ENCODE data around the gene PRAC1.

The PRAC1 gene

DNA sequence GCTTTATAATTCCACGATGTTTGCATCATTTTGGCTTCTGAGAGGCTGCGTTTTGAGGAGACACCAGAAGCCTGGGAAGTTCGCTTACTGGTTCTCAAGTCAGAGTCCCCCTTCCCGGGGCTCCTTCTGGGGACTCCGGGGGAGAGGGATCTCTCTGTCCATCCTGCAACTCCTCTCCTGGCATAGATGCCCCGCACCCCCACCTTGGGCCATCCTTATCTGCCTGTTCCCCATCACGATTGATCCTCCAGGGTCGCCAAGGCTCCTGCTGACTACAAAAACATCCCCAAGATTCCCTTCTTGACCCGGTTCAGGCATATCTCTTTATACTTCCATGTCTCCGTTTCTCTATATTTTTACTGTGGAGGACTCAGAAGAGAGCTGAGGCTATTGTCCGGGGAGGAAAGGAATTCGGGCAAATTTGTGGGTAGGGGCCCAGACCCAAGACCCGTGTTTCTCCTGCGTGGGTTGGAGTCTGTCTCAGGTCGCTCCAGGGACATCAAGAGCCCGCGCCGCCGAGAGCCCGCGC lies 24.7 kb upstream of the PRAC1 start:
- no peak for DNase-seq

DNA sequence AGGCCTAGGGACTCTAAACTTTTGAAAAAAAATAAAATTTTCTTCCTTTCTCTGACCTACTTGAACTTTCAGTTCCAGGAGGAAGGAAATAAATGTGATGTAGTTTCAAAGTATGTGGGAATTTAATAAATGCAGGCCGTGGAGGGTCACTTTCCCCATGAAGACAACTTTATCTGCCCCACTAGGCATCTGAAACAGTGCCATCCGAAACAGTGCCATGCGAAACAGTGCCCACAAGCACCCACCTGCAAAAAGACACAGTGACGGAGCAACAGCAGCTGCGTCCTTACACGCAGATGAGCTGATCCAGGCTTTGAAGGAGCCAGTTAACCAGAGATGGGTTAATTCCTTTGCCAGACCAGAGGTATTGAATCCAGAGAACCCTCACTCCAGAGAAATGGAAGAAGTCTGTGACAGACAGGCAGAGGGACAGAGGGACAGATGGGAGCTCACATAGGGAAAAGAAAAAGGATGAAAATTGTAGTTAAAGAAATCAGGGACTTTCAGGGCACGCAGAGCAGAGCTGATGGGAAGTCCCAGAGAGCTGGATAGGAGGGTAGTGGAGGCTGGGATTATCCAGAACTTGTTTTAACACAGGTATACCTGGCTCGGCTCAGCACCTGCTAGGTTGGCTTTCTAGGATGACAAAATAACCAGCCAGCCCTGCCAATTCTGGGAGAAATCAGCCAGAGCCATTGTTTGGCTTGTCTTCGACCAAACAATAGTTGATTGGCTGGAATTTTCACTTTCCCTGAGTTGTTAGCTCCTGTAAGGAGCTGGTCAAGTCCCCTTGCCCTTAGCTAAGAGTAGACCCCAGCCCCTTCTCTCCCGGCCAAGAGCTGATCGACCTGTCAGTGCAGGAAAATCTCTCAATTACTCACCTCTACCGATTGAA lies 23.3 kb upstream of the PRAC1 start:
- DNase-seq: no peak

DNA sequence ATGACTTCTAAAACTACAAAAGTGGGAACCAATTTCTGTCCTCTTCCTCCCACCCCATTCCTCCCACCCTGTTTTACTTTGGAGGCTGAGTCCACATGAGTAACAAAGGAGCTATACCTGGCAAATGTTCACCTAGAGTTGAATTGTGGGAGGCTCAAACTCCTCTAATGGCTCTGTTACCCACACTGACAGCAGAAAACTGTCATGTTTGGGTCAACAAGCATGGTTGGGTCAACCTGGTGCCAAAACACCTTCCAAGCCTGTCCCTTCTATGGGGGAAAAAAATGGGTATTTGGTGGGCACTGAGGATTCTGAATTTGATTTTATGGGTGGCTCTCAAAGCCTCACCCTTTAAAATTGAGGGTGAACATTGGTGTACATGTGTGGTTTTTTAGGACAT lies 18.2 kb upstream of the PRAC1 start:
- DNase-seq: no peak

DNA sequence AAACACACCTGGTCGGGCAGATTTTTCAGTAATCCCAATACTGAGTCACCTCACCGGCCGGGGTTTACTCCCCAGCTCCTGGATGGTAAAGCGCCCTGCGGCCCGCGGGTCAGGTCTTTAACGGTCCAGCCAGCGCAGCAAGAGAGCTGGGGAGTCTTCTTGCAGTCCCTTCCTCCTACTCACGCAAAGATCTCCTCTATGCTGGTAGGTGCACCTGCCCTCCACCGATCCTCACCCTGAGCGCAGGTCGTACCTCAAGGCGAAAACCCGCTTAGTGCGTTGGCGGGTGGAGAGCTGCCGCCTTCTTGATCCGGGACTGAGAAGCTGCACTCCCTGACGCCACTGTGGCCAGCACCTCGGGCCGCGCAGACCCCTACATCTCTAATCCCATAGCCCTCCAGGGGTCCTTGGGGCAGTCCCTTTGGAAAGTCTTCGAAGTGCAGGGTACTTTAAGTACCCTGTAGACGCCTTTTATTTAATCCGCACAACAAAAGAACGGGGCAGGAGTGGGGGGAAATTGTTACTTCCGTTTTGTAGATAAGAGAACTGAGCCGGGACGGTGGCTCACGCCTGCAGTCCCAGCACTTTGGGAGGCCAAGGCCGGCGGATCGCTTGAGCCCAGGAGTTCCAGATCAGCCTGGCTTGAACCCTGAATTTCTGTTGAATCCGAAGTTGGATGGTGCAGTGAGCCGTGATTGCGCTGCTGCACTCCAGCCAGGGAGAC lies 16.6 kb upstream of the PRAC1 start:
- no peak for DNase-seq

DNA sequence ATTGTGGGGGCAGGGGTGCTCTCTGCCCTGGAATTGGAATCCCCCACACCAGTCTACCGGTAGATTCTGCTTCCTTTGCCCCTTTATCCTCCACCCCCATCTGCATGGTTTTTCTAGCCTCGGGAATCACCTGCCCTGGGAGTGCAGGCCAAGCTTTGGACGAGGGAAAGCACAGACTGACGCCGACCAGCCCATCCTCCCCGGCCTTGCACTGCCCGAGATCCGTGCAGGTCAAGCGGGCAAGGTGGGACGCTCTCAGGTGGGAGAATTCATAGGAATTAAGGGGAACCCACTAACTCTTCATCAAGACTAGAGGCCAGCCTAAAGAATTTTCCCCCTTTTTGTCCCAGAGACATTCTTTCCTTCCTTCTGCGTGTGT lies 16.1 kb upstream of the PRAC1 start:
- DNase-seq: no peak

DNA sequence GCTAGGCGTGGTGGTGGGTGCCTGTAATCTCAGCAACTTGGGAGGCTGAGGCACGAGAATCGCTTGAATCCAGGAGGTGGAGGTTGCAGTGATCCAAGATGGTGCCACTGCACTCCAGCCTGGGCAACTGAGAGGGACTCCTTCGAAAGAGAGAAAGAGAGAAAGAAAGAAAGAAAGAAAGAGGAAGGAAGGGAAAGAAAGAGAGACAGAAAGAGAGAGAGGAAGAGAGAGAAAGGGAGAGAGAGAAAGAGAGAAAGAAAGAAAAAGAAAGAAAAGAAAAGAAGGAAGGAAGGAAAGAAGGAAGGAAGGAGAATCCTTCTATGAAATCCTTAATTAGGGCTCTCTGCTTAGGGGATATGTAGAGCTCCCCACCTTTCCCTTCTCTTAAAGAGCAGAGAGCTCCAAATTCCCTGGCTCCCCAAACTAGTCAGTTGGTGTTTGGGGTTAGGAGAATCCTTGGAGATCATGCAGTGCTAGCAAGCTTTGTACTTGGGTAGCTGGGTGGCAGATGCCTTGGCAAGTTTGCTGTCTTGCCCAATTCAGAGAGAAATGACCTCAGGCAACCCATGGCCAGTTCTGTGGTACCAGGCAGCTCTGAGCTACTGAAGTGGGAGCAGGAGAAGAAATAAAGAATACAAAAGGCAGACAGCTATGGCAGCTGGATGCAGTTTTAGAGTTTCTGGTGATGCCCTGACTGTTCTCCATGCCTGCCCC lies 15.2 kb upstream of the PRAC1 start:
- no peak for DNase-seq

DNA sequence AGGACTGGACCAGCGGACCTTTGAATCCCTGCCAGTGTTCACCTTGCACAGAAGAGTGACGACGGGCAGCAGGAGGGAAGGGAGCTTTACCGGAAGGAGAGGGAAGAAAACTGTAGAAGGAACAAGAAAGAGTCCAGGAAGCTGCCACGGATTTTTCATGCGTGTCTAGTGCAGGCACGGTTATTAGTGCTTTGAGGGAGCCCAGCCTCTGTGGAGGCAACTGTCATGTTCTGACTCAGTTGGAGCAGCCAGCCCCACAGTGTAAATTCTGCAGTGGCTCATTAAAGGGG lies 12.7 kb upstream of the PRAC1 start:
- no peak for DNase-seq

DNA sequence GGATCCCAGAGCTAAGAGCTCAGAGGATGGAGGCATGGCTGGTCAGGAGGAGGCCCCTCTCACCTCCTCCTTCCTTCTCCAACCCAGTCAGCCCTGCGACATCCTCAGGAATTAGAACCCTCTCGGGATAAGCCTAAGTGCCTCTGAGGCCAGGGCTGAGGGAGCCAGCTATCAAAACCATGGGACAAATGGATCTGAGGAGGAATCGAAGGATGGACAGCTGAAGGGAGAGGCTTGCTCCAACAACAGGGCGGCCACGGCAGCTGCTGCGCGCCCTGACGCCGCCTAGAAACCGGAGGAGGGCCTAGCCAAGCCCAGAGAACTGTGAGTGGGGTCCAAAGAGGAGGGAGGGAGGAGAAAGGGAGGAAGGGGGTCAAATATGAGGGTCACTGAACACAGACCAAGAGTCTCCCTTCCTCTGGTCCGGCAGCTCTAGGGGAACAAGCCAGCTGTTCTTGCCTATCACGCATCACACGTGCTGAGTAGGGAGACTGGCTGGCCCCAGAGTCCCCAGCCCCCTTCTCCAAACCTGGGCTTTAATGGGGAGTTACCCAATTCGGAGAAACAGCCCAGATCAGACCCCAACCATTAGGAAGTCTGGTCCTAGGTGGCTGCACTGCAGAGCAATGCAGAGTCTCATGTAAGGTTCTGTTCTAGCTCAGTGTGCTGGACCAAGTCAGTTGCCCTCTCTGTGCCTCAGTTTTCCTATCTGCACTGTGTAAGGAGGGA lies 12.2 kb upstream of the PRAC1 start:
- DNase-seq: no peak

DNA sequence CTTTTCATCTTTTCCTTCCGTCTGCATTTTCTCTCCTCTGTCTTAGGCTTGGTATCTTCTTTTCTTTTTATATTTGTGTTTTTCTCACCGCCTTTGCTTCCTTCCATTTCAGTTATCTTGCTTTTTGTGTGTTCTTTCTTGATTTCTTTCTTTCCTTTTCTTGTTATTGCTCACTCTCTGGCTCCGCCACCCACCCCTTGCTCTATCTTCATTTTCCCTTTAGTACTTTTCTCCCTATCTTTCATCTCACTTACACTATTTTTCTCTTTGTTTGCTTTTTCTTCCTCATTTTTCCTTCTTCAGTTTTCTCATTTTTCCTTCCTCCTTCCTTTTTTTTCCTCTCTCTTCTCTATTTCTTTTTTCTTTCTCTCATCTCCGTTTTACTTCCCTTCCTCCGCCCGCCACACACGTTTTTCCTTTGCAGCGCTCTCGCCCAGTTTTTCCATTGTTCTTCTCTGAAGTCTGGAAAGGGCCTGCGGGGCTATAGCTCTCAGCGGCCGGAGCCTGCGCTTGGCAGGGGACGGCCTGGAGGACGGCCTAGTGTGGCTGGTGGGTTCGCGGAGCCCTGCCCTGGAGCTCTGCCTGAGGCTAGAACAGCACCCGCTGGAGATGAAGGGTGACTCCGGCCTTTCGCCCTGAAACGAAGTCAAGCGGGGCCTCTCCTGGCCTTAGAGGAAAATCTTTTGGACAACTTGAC lies 11.5 kb upstream of the PRAC1 start:
- no peak for DNase-seq

DNA sequence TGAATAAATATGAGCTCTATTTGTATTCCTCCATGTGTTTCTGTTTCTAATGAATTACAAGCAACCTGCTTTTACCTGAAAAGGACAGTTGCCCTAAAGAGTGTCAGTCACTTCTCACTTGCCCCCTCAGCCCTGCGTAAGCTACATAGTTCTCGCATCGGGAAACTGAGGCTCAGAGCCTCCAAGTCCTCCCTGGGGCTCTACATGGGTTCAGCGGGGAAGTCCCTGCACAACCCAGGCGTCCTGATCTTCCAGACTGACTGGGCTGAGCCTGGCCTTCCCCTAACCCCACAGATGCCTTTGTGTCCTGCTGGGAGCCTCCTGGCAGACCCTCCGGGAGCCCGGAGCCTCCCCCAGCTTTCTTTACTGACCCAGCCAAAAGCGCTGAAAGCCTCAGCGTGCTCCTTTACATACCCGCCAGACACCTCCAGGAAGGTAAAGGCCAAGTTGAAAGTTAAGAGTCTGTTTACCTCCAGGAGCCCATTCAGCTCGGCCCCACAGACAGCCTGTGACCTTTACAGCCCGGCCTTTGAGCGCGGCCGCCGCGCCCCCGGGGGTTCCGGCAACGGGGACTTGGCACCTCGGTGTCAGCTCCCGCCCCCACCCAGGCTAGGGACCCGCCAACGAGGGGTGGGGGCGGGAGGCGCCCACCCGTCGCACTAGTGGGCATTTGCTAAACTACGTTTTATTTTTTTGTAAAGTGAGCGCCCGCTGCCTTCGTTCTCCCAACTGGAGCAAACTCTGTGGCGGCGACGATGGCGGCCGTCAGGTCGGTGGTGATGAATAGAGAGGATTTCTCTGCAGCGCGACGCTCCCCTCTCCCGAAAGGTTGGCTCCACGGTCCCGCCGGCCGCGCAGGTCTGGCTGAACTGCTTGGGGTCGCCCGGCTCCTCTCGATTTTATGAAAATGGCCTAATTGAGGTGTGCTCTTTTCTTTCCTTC lies 10.6 kb upstream of the PRAC1 start:
- DNase-seq: no peak

DNA sequence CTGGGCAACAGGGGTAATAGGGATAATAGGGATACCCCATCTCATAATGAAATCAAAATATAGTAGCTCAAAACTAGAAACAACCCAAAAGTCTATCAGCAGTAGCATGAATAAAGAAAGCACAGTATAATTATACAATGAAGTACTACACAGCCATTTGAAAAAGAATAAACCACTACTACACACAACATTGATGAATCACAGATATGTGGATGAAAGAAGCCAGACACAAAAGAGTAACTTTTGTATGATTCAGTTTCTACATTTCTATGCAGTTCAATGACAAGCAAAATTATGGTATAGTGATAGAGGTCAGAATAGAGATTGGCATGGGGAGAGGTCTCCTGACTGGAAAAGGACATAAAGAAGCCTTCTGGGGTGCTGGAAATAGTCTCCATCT lies 9.0 kb upstream of the PRAC1 start:
- no peak for DNase-seq

DNA sequence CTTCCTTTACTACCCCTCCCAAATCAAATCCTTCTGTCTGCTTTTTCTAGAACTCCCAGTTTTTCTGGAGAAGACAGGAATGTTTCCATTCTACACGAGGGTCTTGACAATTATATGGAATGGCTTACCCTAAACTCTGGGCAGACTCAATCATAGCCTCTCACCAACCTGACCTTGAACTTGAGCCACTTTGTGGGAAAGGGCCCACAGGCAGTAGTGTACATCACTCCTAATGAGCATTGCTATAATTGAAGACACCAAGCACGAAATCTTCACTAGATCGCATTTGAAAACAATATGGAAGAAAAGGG lies 7.9 kb upstream of the PRAC1 start:
- no peak for DNase-seq

DNA sequence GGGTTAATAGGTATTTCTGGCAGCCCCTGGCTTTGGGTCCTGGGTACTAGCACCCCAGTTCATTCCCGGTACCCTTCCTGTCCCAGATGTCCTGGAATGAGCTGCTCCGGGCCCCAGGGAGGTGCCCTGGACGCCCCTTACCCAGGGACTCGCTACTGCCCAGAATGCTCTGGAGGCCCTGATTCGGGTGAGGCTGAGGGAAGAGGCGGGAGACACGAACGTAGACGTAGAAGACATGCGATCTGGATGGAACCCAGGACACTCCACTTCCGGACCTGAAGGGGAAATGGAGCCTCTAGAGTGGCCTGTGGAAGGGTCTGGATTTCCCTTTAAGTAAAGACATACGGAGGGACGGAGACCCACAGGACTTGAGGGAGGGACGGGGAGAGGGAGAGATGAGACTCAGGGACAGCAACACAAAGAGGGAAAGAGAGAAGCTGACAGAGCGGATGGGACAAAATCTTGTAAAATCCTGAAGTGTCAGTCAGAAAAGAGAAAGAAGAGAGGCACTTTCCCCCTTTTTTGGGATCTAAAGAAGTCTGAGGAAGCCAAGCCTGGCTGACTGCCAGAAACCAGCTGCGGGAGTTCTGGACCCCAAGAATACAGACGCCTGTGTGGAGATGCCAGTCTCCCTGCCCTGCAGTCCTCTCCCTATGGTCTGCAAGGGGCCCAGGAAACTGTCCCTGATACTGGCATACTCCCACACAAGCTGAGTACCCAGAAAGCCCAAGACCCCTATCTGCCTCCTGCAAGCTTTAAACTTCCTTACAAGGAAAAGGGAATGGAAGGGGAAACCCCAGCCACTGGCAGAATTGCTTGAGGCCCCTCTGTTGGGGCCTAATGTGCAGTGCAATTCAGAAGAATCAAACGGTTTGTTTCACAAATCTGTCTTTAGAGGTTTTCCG lies 7.3 kb upstream of the PRAC1 start:
- no peak for DNase-seq

DNA sequence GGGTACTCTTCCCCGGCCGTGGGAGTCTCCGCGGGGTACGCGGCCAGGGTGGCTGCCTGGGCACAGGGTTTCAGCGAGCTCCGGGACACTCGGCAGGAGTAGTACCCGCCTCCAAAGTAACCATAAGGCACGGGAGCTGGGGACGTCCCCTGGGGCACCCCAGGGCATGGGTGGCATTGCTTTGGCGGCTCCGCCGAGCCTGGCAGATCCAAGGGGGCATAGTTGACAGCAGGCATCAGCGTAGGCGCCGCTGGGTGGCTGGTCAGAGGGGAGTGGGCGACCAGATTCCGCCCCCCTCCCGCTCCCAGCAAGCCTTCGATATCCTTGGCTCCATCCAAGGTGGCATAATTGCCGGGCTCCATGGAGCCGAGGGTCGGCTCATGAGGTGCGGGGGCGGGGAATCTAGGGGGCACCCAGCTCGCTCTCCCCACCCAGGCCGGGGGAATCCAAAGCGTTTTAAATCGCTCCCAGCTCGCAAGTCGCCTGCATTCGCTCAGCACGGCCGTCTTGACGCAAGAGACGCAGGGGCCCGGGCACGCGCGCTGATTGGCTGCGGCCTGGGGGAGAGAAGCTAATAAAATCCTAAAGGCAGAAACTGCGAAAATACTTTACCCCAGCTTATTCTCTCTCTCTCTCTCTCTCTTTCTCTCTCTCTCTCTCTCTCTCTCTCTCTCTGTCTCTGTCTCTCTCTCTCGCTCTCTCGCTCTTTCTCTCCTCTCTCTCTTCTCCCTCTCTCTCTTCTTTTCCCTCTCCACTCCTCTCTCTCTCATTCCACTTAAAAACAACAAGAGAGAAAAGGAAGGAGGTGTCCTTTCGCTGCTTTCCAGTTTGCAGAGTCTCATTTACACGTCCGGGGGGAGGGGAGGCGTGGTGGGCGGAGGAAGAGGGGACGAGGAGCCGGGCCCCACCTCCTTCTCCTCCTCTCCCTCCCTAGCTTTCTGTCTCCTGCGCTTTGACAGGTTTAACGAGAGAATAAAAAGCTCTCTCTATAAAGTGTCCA lies 6.2 kb upstream of the PRAC1 start, which contains the start of gene HOXB13:
Gene HOXB13 (minus strand): TSS at position 519 of the 1,000 bp plus-strand sequence. CDS start 157 bp downstream, at position 362.
- DNase-seq: no peak

DNA sequence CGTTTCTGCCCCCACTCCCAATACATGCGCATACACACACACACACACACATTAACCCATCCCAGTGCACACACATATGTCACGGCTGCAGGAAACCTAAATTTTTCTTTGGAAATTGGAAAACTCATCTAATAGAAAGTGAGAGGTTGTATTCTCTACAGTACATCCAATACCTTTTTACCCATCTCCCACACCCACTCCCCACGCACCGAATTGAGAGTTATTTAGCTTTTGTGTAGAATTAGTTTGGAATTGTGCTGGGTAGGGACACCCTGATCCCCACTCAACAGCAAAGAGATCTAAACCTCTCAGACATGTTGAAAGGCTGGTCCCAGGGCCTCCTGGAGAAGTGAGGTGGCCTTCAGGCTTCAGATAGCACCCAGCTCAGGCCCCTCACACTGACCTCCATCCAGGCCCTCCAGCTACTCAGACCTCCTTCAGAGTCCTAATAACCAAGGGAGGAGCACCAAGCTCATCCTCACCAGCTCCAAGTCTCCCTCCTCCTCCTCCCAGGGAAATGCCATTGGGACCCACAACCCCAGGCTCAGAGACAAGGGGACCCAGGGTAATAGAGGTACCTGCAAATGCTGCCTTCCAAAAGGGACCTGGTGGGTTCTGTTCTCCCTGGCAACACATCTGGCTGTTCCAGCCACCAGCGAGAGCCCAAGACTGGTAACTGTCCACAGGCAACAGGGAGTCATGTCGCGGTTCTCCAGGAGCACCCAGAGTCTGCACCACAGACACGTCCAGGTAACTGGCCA lies 5.3 kb upstream of the PRAC1 start:
- no peak for DNase-seq

DNA sequence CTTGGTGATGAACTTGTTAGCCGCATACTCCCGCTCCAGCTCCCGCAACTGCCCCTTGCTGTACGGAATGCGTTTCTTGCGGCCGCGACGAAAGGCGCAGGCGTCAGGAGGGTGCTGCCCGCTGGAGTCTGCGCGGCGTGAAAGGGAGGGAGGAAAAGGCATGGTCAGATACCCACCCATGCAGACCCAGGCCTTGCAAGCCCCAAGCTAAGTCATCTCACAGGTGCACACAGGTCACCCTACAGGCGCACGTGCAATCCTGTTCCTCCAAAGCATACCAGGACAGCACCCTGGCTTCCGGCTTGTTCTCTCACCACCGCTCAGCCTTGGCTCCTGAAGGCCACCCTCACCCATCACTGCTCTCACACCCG lies 4.6 kb upstream of the PRAC1 start:
- no peak for DNase-seq

DNA sequence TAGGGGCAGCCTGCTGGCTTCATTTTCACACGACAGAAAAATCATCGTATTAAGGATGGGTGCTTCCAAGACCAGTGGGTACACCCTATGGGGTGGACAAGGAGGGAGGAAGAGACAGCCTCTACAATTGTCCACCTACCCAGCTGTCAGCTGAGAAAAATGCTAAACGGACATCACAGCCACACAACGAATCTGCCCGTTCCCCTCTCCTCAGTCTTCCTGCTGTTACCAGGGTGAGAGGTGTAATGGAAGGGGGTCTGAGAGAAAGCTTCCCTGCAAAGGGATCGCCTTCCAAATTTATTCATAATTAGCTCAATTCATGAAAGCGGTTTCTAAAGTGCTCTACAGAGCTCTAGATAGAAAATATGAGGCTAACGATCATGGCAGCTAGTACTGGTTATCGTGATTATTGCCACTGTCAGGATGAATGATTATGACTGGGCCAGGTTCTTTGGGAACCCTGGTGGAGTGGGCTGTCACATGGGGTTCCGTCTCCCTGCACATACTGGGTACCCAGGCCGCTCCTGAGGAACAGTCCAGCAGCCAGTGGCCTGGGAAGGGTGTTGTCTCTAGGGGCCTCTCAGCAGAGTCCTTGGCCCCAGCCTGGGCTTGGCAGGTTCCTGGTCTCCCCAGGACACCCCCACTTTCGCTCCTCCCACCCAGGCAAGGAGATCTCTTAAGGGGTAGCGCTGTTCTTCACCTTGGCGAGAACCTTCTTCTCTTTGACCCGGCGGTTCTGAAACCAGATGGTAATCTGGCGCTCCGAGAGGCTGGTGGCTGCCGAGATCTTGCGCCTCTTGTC lies 4.0 kb upstream of the PRAC1 start:
- no peak for DNase-seq

Measured in NCI-H1048 (cell line).